ENCODE results near the gene IQGAP3.
"Not testable (repeated sequence)": the region's sequence is repeated elsewhere in the genome, so short reads cannot be mapped to it uniquely, and the experiment has no call there.

IQGAP3 gene

GRCh38 chr1:156572663-156573018, 276 bp upstream of the IQGAP3 start:
- no peak for DNase-seq (ENCODE audit: low read depth)

- DNase-seq (ENCODE audit: low read depth) = no peak
These were observed 1.0 kb downstream of the IQGAP3 start for GRCh38 chr1:156571261-156571852.

GRCh38 chr1:156566436-156566835, 5.9 kb downstream of the IQGAP3 start:
- no peak for DNase-seq (ENCODE audit: low read depth)

- DNase-seq (ENCODE audit: low read depth) = no peak
These were observed 6.8 kb downstream of the IQGAP3 start for GRCh38 chr1:156565519-156565918.

GRCh38 chr1:156560585-156561163, 11.7 kb downstream of the IQGAP3 start:
- DNase-seq (ENCODE audit: low read depth) = no peak

GRCh38 chr1:156559797-156560385, 12.5 kb downstream of the IQGAP3 start:
- no peak for DNase-seq (ENCODE audit: low read depth)

GRCh38 chr1:156559086-156559796, 13.1 kb downstream of the IQGAP3 start:
- no peak for DNase-seq (ENCODE audit: low read depth)

- no peak for DNase-seq (ENCODE audit: low read depth)
These were observed 16.0 kb downstream of the IQGAP3 start for GRCh38 chr1:156556354-156556753.

GRCh38 chr1:156555715-156556114, 16.6 kb downstream of the IQGAP3 start:
- DNase-seq (ENCODE audit: low read depth) = no peak

- no peak for DNase-seq (ENCODE audit: low read depth)
These were observed 17.4 kb downstream of the IQGAP3 start for GRCh38 chr1:156554971-156555370.

- DNase-seq (ENCODE audit: low read depth) = no peak
These were observed 18.4 kb downstream of the IQGAP3 start for GRCh38 chr1:156553860-156554485.

GRCh38 chr1:156552937-156553336, 19.4 kb downstream of the IQGAP3 start:
- not testable (repeated sequence) for DNase-seq (ENCODE audit: low read depth)

- no peak for DNase-seq (ENCODE audit: low read depth)
These were observed 19.8 kb downstream of the IQGAP3 start for GRCh38 chr1:156552518-156552917.

GRCh38 chr1:156551869-156552268, 20.5 kb downstream of the IQGAP3 start:
- no peak for DNase-seq (ENCODE audit: low read depth)

- no peak for DNase-seq (ENCODE audit: low read depth)
These were observed 21.2 kb downstream of the IQGAP3 start for GRCh38 chr1:156551066-156551643.

GRCh38 chr1:156550346-156550745, 22.0 kb downstream of the IQGAP3 start:
- DNase-seq (ENCODE audit: low read depth) = no peak

GRCh38 chr1:156549831-156550230, 22.5 kb downstream of the IQGAP3 start:
- no peak for DNase-seq (ENCODE audit: low read depth)

- DNase-seq (ENCODE audit: low read depth) = no peak
These were observed 23.0 kb downstream of the IQGAP3 start for GRCh38 chr1:156549390-156549789.

- DNase-seq (ENCODE audit: low read depth) = no peak
These were observed 24.4 kb downstream of the IQGAP3 start for GRCh38 chr1:156547982-156548381.

GRCh38 chr1:156547434-156547833, 24.9 kb downstream of the IQGAP3 start:
- DNase-seq (ENCODE audit: low read depth) = no peak

- DNase-seq (ENCODE audit: low read depth) = no peak
These were observed 26.1 kb downstream of the IQGAP3 start for GRCh38 chr1:156546267-156546666.

- no peak for DNase-seq (ENCODE audit: low read depth)
These were observed 27.7 kb downstream of the IQGAP3 start for GRCh38 chr1:156544592-156545102.

Data from activated T-cell treated with anti-CD3 and anti-CD28 coated beads for 48 hours (primary cell).